GM12878 (cell line): ENCODE data around the gene TAPT1. TPM values are rescaled to one million over a fixed set of nuclear protein-coding genes. Genes with fewer than 3 reads are reported as not detected.

ENCODE experiments used
- ATAC-seq: fragments of 200-7000 bp; cut with Tn5 transposase; 3 replicates; pipeline ENCODE4 v1.9.1; 2020; ENCODE audit warnings: mild to moderate bottlenecking, moderate library complexity
- BruUV-seq: library from RNA; stranded (reverse); fragments of 400-500 nt; replicated peaks from 2 replicates; lab custom pipeline; 2021; lab: Mats Ljungman, UMichigan
- CTCF ChIA-PET: fragments of 300-600 bp; sonication (Branson Sonifier 250); formaldehyde crosslinking; extraction: SDS; loops from one replicate; lab custom pipeline; 2021; ENCODE audit warnings: inconsistent platforms; lab: Yijun Ruan, JAX
- POLR2A ChIA-PET: fragments of 350-600 bp; formaldehyde crosslinking; extraction: SDS; loops from one replicate; lab custom pipeline; 2021; ENCODE audit warnings: inconsistent platforms; lab: Charles Lee
- RAD21 ChIA-PET: fragments of 300-600 bp; sonication (Branson Sonifier 250); formaldehyde crosslinking; loops from one replicate; lab custom pipeline; 2023; ENCODE audit warnings: antibody characterized with exemption; ENCODE audit not compliant: unreplicated experiment; lab: Charles Lee
- SMC1A ChIA-PET: fragments of 300-600 bp; sonication (Branson Sonifier 250); formaldehyde crosslinking; loops from one replicate; lab custom pipeline; 2023; ENCODE audit not compliant: unreplicated experiment, uncharacterized antibody; lab: Charles Lee
- DNase-seq: peaks from one replicate; pipeline ENCODE4 v3.0.0-alpha.2; 2011; ENCODE audit warnings: low read depth, low spot score
- FAIRE-seq: peaks from 3 replicates; lab custom pipeline; 2011; peaks lifted over from hg19 to GRCh38; lab: Jason Lieb, UNC
- H2AFZ ChIP-seq: 2 replicates; pipeline ENCODE4 v1.6.0; 2011; ENCODE audit warnings: low read depth, low read length, control low read depth; ENCODE audit not compliant: control insufficient read depth
- H3K27ac ChIP-seq: 2 replicates; pipeline ENCODE4 v1.5.1; 2011; ENCODE audit warnings: control low read depth; ENCODE audit not compliant: control insufficient read depth, insufficient read depth
- H3K27me3 ChIP-seq, 2 experiments: replicated peaks in 1 of 2; 2 replicates each; pipeline versions ENCODE4 v1.6.0 to v1.6.1; 2011; ENCODE audit warnings: low read length in 1 of 2; ENCODE audit not compliant: control insufficient read depth in 2 of 2, insufficient read depth in 2 of 2
- H3K36me3 ChIP-seq, 2 experiments: 2 replicates each; pipeline ENCODE4 v1.5.1; 2011; ENCODE audit warnings: low read length in 1 of 2; ENCODE audit not compliant: control insufficient read depth in 2 of 2, insufficient read depth in 2 of 2
- H3K4me1 ChIP-seq: 2 replicates; pipeline ENCODE4 v1.6.1; 2011; ENCODE audit warnings: mild to moderate bottlenecking, low read length, moderate library complexity, mixed read lengths; ENCODE audit not compliant: control insufficient read depth, insufficient read depth
- H3K4me2 ChIP-seq: 2 replicates; pipeline ENCODE4 v1.6.0; 2011; ENCODE audit warnings: control low read depth; ENCODE audit not compliant: control insufficient read depth, insufficient read depth
- H3K4me3 ChIP-seq: fragments of 200-600 bp; sonication (generic); 2 replicates; pipeline ENCODE4 v1.5.1; 2016
- H3K79me2 ChIP-seq: 2 replicates; pipeline ENCODE4 v1.6.0; 2011; ENCODE audit warnings: low read length; ENCODE audit not compliant: control insufficient read depth, insufficient read depth
- H3K9ac ChIP-seq: 2 replicates; pipeline ENCODE4 v1.8.0; 2011; ENCODE audit warnings: low read length, control low read depth, mixed read lengths; ENCODE audit not compliant: control insufficient read depth, insufficient read depth
- H3K9me3 ChIP-seq: replicated peaks from 3 replicates; pipeline ENCODE4 v1.5.1; 2011; ENCODE audit warnings: mild to moderate bottlenecking, low read length; ENCODE audit not compliant: control insufficient read depth, insufficient read depth
- H4K20me1 ChIP-seq: 2 replicates; pipeline ENCODE4 v1.6.0; 2011; ENCODE audit not compliant: control insufficient read depth, insufficient read depth
- CBX3 ChIP-seq: fragments of 200-600 bp; sonication (generic); IDR thresholded peaks from 2 replicates; pipeline ENCODE4 v1.6.1; 2016; ENCODE audit warnings: low read depth, borderline replicate concordance
- CHD1 ChIP-seq: IDR thresholded peaks from 2 replicates; pipeline ENCODE4 v1.6.1; 2012; ENCODE audit warnings: low read depth, low read length, improper control_type of control experiment
- CREB1 ChIP-seq: IDR thresholded peaks from 2 replicates; pipeline ENCODE4 v1.6.1; 2012; ENCODE audit warnings: low read depth, mild to moderate bottlenecking, inconsistent platforms
- CTCF ChIP-seq, 3 experiments: IDR thresholded peaks in 2 of 3; conservative IDR thresholded peaks in 1 of 3; 2 replicates each; pipeline ENCODE4 v1.5.1; 2011; ENCODE audit warnings: low read depth in 3 of 3, low read length in 3 of 3, mild to moderate bottlenecking in 3 of 3, control low read depth in 2 of 3, moderate library complexity in 2 of 3, inconsistent platforms in 1 of 3, mixed read lengths in 1 of 3; ENCODE audit not compliant: control insufficient read depth in 2 of 3, insufficient read depth in 1 of 3; ENCODE audit errors: extremely low read depth in 1 of 3
- FOS ChIP-seq: IDR thresholded peaks from 3 replicates; pipeline ENCODE4 v1.6.1; 2011; ENCODE audit warnings: borderline replicate concordance; ENCODE audit not compliant: insufficient read length; ENCODE audit errors: extremely low read depth
- JUNB ChIP-seq: IDR thresholded peaks from 2 replicates; pipeline ENCODE4 v1.6.1; 2016; ENCODE audit warnings: antibody characterized with exemption, mild to moderate bottlenecking
- MEF2B ChIP-seq: fragments of 450-650 bp; IDR thresholded peaks from 2 replicates; pipeline ENCODE4 v1.6.1; 2018; ENCODE audit warnings: mild to moderate bottlenecking, moderate library complexity; ENCODE audit not compliant: partially characterized antibody, poor library complexity, severe bottlenecking
- MXI1 ChIP-seq: fragments of 150-350 bp; IDR thresholded peaks from 2 replicates; pipeline ENCODE4 v1.6.1; 2011; ENCODE audit warnings: low read depth, mild to moderate bottlenecking, inconsistent platforms, low read length, improper control_type of control experiment
- POU2F2 ChIP-seq: IDR thresholded peaks from 3 replicates; pipeline ENCODE4 v1.6.1; 2011; ENCODE audit warnings: low read depth, mild to moderate bottlenecking, low read length, borderline replicate concordance
- RB1 ChIP-seq: fragments of 450-650 bp; formaldehyde crosslinking; IDR thresholded peaks from 2 replicates; pipeline ENCODE4 v1.6.1; 2017; ENCODE audit warnings: mild to moderate bottlenecking, borderline replicate concordance
- SMAD1 ChIP-seq: fragments of 450-650 bp; IDR thresholded peaks from 2 replicates; pipeline ENCODE4 v1.6.1; 2018; ENCODE audit warnings: mild to moderate bottlenecking, low read depth; ENCODE audit not compliant: partially characterized antibody
- SMAD5 ChIP-seq: IDR thresholded peaks from 2 replicates; pipeline ENCODE4 v1.6.1; 2016; ENCODE audit warnings: antibody characterized with exemption, low read depth
- SRF ChIP-seq, 2 experiments: IDR thresholded peaks; 2 replicates each; pipeline ENCODE4 v1.6.1; 2011; ENCODE audit warnings: low read depth in 2 of 2, low read length in 2 of 2, mild to moderate bottlenecking in 1 of 2, moderate library complexity in 1 of 2
- STAT1 ChIP-seq: fragments of 450-650 bp; conservative IDR thresholded peaks from 2 replicates; pipeline ENCODE4 v1.6.1; 2014; ENCODE audit warnings: antibody characterized with exemption, mild to moderate bottlenecking
- STAT3 ChIP-seq: IDR thresholded peaks from 2 replicates; pipeline ENCODE4 v1.6.1; 2011; ENCODE audit warnings: low read depth, low read length, improper control_type of control experiment
- TBL1XR1 ChIP-seq: IDR thresholded peaks from 2 replicates; pipeline ENCODE4 v1.6.1; 2012; ENCODE audit warnings: low read depth, low read length, improper control_type of control experiment
- YBX1 ChIP-seq: fragments of 450-650 bp; IDR thresholded peaks from 2 replicates; pipeline ENCODE4 v1.6.1; 2016; ENCODE audit warnings: antibody characterized with exemption
- WGBS: methylation state at CpG from one replicate; pipeline ENCODE4 v1.1.6; 2016; ENCODE audit warnings: low lambda C conversion rate; ENCODE audit not compliant: insufficient replicate concordance, insufficient coverage; ENCODE audit errors: missing lambda C conversion rate; 5-methylcytosine and 5-hydroxymethylcytosine counted together
- in situ Hi-C: fragments of 300-500 bp; cut with MboI; formaldehyde crosslinking; loops from 9 replicates; pipeline ENCODE4 v1.14.3; 2018; ENCODE audit warnings: mixed read lengths
- intact Hi-C: fragments of 100-400 bp; cut with micrococcal nuclease; formaldehyde crosslinking; loops from one replicate; pipeline ENCODE4 v1.14.2; 2022; ENCODE audit not compliant: unreplicated experiment
- polyA plus RNA-seq, 11 experiments: library from polyadenylated mRNA; depleted of rRNA in 4 of 11; unstranded in 6 of 11; stranded (reverse) in 5 of 11; fragments of >200 nt; fragmentation: Nextera tagmentation in 4 of 11; fragmentation: Illumina TruSeq in 1 of 11; extraction: Ambion mirVana in 4 of 11; extraction: Trizol in 1 of 11; gene quantifications; 1 replicate in 1 of 11; 2 replicates in 10 of 11; pipeline versions ENCODE4 v1.2.1 to v1.2.3, GENCODE V29; 2011 to 2016; ENCODE audit warnings: inconsistent platforms in 2 of 11, missing spikeins in 2 of 11, low read depth in 1 of 11
- total RNA-seq, 4 experiments: library from RNA; depleted of rRNA in 3 of 4; stranded (reverse); fragments of >200 nt in 3 of 4; fragmentation: Illumina TruSeq in 1 of 4; extraction: Trizol in 1 of 4; gene quantifications; 2 replicates each; pipeline versions ENCODE4 v1.2.1 to v1.2.3, GENCODE V29; 2013 to 2021
- TF ChIP-seq, protein P1 (sequence below): fragments of 450-650 bp; IDR thresholded peaks from 2 replicates; pipeline ENCODE4 v1.6.1; 2016; ENCODE audit warnings: mild to moderate bottlenecking

The TAPT1 gene
- total and polyA plus RNA-seq, 10 of the 15 experiments (the other 5 are each of a cell fraction or from before 2014, with no cell fraction given) = 0.91 to 23.3 (median 9.5) TPM

DNA sequence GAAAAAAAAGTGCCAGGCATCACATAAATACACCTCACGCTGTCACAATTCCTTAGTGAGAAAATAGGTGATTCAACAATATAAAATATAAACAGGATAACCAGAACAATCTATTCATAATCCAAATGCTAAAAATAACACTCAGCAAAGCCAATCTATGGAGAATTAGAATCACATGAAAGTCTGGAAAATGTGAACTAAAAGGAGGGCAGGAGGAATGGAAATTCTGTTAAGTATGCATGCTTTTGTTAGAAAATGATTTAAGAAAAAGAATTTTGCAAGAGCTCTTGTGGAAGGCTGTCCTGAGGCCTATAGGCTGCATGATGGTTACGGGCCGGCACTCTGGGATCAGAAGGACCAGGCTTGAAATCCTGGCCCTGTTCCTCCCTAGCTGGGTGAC lies 71.8 kb downstream of the TAPT1 start:
- H3K27ac ChIP-seq = no peak overlapping the region
- H3K9ac ChIP-seq = no peak overlapping the region
- no peaks in the 10 kb centered on the region for H3K4me1 ChIP-seq
- H4K20me1 ChIP-seq = no peaks in the 10 kb centered on the region
- H3K9me3 ChIP-seq = no peaks in the 10 kb centered on the region
- no peaks in the 10 kb centered on the region for H3K27me3 ChIP-seq
- no TSS peak for BruUV-seq
- WGBS = 86% methylated on average over 3 of the region's 3 CpGs
- H3K4me2 ChIP-seq = no peak overlapping the region
- no peak overlapping the region for H2AFZ ChIP-seq
- H3K36me3 ChIP-seq = no peaks in the 10 kb centered on the region
- no peak for DNase-seq
- no peaks in the 10 kb centered on the region for H3K79me2 ChIP-seq
- intact Hi-C loops = no loop called here
- POLR2A ChIA-PET = no interaction called here
- no peak for FAIRE-seq
- SMC1A ChIA-PET = no interaction called here
- CTCF ChIA-PET = no interaction called here
- TF ChIP-seq SMAD5 (no peak), TBL1XR1 (no peak), CREB1 (no peak), CHD1 (no peak), POU2F2 (no peak), MXI1 (no peak), CTCF (IDR thresholded peaks at IDR 0.05 in 2 of 3, conservative IDR thresholded peaks at IDR 0.05 in 1 of 3; ENCODE audit: control insufficient read depth in 2 of 3, extremely low read depth in 1 of 3, insufficient read depth in 1 of 3, low read depth in 3 of 3, low read length in 3 of 3) (no peak), JUNB (no peak), YBX1 (no peak), CBX3 (no peak), FOS (no peak), SMAD1 (no peak), RB1 (no peak), STAT1 (no peak), SRF (IDR thresholded peaks at IDR 0.05; ENCODE audit: low read depth in 2 of 2, low read length in 2 of 2) (no peak), STAT3 (no peak), MEF2B (no peak)
- TF ChIP-seq, protein P1, sequence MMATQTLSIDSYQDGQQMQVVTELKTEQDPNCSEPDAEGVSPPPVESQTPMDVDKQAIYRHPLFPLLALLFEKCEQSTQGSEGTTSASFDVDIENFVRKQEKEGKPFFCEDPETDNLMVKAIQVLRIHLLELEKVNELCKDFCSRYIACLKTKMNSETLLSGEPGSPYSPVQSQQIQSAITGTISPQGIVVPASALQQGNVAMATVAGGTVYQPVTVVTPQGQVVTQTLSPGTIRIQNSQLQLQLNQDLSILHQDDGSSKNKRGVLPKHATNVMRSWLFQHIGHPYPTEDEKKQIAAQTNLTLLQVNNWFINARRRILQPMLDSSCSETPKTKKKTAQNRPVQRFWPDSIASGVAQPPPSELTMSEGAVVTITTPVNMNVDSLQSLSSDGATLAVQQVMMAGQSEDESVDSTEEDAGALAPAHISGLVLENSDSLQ = no peak
- in situ Hi-C loops = no loop called here
- ATAC-seq = no peak
- H3K4me3 ChIP-seq = no peak overlapping the region
- RAD21 ChIA-PET = no interaction called here
